DLD1 (cell line): ENCODE results near the gene RBM45.
"Not testable (repeated sequence)": the region's sequence is repeated elsewhere in the genome, so short reads cannot be mapped to it uniquely, and the experiment has no call there.

Experiments used
- in situ Hi-C: cut with HindIII; loops from 2 replicates; pipeline ENCODE4 v1.10.0; 2017; ENCODE audit warnings: low sequenced_read_pairs

RBM45 gene

GRCh38 chr2:178112202-178113152 lies at the start of gene RBM45:
Gene RBM45 (plus strand): TSS chr2:178112437. CDS start chr2:178112547, 110 bp downstream.
- in situ Hi-C loops = loop anchor here (25.0 kb wide), 1 partner anchor 300 kb away; no protein-coding TSS in a partner anchor

- in situ Hi-C loops = no loop called here
Measured at GRCh38 chr2:178066324-178066723, 45.9 kb upstream of the RBM45 start.

- in situ Hi-C loops = no loop called here
Measured at GRCh38 chr2:178066890-178067669, 45.2 kb upstream of the RBM45 start.

DNA sequence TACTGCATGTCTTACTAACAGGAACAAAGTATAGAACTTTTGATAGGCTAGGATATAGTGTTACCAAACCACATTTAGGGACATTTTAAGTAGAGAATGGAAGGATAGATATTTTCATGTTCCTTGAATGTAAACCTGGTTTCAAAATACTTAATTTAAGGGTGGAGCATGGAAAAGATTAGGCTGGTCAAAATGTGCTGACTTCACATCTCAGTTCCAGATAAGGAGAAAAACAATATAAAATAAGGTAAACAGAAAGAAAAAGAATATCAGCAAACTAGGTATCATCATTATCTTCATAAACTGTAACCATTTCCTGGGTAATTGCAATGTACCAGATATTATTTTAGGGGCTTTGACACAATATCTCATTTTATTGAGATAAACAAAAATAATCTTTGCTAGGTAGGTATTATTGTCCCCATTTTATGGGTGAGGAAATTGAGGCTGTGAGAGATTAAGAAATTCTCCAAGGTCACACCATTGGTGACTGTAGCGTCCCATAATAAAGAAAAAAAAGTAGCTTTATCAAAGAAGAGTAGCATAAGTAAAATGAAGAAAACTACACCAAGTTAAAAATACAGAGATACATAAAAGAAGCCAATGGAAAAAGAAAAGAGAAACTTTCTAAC lies 43.3 kb upstream of the RBM45 start:
- in situ Hi-C loops = no loop called here

- in situ Hi-C loops = no loop called here
Measured at GRCh38 chr2:178069551-178069950, 42.7 kb upstream of the RBM45 start.

GRCh38 chr2:178070824-178071223 lies 41.4 kb upstream of the RBM45 start:
- in situ Hi-C loops = no loop called here

DNA sequence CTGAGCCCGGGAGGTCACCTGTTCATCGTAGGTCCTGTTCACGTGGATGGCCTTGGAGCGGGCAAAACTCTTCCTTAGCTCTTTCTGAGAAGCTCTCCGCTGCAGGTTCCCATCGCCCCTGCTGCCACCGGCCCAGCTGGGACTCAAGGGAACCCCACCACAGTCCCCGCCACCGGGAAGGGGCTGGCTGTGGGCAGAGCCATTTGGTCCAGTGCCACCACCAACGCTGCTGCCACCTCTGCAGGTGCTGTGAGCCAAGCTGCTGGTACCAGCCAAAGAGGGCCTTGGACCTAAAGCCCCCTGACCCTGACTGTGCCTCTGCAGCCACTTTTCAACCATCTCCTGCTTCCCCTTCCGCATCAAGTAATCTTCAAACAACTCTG lies 40.2 kb upstream of the RBM45 start:
- in situ Hi-C loops = no loop called here

- in situ Hi-C loops = no loop called here
Measured at GRCh38 chr2:178072383-178073301, 39.6 kb upstream of the RBM45 start, which contains the start of gene PDE11A. Gene PDE11A (minus strand): TSS chr2:178072777. CDS start chr2:178072437, 340 bp downstream.

DNA sequence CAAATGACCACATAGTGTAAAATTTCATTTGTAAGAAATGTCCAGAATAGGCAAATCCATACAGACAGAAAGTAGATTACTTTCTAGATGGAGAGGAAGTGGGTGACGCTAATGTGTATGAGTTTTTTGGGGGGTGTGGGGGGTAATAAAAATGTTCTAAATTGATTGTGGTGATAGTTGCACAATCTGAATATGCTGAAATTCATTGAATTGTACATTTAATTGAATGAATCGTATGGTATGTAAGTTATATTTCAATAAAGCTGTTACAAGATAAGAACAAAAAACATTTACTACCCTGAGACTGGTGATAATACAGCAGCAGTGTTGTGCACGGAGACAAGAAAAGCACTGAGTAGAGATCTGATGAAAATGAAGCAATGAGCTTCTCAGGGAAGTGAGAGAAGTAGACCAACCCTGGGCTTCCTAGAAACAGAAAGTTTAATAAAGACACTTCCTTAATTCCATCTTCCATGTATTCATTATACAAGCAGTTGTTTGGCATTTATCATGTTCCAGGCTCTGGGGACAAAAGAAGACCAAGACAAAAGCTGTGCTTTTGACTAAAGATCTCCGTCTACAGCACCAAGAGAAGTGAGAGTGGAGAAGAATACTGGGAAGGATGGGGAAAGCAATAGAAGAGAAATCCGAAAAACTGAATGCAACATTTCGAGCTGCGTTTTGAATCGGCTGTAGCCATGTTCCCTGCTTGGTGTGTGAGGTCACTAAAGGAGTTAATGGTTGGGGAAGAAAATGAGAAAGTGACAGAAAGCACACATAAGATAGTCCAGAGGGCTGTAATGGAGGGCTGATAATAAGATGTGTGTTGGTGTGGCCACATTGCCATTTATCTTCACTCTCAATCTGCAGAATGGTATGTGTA lies 37.9 kb upstream of the RBM45 start:
- in situ Hi-C loops = no loop called here

- in situ Hi-C loops = no loop called here
Measured at GRCh38 chr2:178075006-178075326, 37.3 kb upstream of the RBM45 start.

GRCh38 chr2:178076130-178076529 lies 36.1 kb upstream of the RBM45 start:
- in situ Hi-C loops = no loop called here

DNA sequence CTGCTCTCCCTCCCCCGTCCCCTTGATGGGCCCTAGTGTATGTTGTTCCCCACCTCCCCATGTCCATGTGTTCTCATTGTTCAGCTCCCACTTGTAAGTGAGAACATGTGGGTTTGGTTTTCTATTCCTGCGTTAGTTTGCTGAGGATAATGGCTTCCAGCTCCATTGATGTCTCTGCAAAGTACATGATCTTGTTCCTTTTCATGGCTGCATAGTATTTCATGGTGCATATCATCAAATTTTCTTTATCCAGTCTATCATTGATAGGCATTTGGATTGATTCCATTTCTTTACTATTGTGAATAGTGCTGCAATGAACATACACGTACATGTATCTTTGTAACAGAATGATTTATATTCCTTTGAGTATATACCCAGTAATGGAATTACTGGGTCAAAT lies 33.0 kb upstream of the RBM45 start:
- in situ Hi-C loops = not testable (repeated sequence)

DNA sequence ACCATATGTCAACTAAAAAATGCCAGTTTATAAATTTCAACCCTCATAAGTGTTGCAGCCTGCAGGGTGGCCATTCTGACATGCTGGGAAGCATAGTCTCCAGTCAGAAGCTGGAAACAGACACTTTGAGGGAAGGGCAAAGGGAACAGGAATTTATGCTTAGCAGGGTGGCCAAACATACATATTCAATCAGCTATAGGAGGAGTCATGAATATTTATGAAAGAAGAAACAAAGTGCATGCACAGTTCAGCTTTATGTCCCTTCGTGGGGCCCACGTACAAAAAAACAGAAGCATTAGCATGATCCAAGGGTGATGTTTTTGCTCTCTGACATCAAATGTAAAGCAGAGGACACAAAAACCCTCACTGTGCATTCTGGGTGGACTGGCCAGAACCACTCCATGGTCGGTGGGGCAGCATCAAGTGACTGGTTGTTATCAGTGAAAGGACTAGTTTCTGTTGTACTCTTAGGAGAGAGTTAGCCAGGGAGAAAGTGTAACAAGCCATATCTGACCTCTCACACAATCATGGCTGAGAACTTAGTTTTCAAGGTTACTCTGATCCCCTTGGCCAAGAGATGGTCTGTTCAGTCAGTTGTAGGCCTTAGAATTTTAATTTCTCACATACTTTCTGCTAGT lies 29.7 kb upstream of the RBM45 start:
- in situ Hi-C loops = no loop called here

GRCh38 chr2:178084273-178084672 lies 28.0 kb upstream of the RBM45 start:
- in situ Hi-C loops = no loop called here

GRCh38 chr2:178088774-178089270 lies 23.4 kb upstream of the RBM45 start:
- in situ Hi-C loops = no loop called here

- in situ Hi-C loops = no loop called here
Measured at GRCh38 chr2:178093471-178093870, 18.8 kb upstream of the RBM45 start.

DNA sequence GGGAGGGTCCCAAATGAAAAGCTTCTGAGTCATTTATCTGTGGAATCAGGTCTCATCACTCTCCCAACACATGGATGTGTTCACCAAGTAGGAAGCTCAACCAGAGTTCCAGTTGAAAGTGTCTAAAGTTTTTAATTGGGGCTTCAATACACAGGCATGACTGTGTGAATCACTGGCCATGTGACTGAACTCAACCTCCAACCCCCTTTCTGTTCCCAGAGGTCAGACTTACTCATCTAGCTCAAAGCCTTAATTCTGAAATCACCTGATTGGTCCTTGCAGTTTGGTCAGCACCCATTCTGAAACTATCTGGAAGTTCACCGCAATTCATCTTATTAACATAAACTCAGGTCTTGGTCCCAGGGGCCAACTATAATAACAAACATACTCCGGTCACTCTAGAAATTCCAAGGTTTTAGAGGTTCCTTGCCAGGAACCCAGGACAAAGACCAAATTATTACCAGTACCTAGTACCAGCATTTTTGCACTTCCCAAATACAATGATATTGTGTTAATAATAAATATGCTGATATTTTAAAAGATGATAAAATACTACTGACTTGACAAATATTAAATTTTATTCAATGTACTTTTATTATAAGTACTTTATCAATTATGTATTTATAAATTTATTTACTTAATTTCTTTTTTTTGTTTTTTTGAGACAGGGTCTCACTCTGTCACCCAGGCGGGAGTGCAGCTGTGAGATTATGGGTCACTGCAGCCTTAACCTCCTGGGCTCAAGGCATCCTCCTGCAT lies 10.7 kb upstream of the RBM45 start:
- in situ Hi-C loops = loop anchor here (25.0 kb wide), 1 partner anchor 311 kb away; no protein-coding TSS in a partner anchor

DNA sequence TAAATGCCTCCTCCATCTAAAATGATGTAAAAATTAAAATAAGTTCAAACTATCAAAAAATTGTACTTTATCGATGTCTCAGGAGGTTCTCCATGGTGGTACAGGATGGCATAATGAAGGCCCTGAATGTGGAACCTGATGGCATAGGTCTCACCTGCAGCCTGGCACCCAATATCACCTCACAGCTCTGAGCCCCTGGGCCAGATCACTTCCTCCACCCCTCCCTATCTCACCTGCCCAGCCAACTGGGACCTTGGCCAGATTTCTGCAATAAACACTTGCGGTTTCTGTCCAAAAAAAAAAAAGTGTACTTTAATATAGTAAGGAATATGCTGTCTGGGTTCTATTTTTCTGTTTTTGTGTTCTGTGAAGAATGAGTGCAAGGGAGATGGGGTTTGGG lies 6.7 kb upstream of the RBM45 start:
- in situ Hi-C loops = loop anchor here (25.0 kb wide), 1 partner anchor 307 kb away; no protein-coding TSS in a partner anchor
